ENCODE measurements around the gene DRD5. TPM values are rescaled to one million over a fixed set of nuclear protein-coding genes. Genes with fewer than 3 reads are reported as not detected.
A peak's percentile ranks its signal among the peaks of the same experiment; 100 is the strongest.
"Not testable (repeated sequence)": the region's sequence is repeated elsewhere in the genome, so short reads cannot be mapped to it uniquely, and the experiment has no call there.

DRD5 gene
- not detected for total RNA-seq

- H3K4me1 Mint-ChIP-seq, result no peaks in the 10 kb centered on the region
- no peak within 1 kb of the TSS for H3K27ac Mint-ChIP-seq
- H3K27me3 Mint-ChIP-seq, result peaks cover 51% of the 10 kb centered on the region
- H3K9me3 Mint-ChIP-seq, result no peaks in the 10 kb centered on the region
- CTCF ChIA-PET, result no interaction called here
- DNase-seq, result no peak
- H3K4me3 Mint-ChIP-seq, result no peak within 1 kb of the TSS
- H3K36me3 Mint-ChIP-seq (ENCODE audit: low read depth), result no peaks in the 10 kb centered on the region
- POLR2A ChIA-PET, result no interaction called here
Observed at GRCh38 chr4:9781343-9782135, at the start of gene DRD5. Gene DRD5, plus strand, starts transcription at chr4:9781634. Its CDS starts 396 bp downstream, at chr4:9782030.

DNA sequence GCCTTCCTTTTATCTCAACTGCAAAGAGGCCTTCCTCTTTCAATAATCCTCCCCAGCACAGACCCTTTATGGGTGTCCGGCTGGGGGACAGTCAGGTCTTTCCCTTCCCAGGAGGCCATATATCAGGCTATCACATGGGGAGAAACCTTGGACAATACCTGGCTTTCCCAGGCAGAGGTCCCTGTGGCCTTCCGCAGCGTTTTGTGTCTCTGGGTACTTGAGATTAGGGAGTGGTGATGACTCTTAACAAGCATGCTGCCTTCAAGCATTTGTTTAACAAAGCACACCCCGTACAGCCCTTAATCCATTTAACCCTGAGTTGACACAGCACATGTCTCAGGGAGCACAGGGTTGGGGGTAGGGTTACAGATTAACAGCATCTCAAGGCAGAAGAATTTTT lies 49.2 kb upstream of the DRD5 start:
- H3K9me3 Mint-ChIP-seq; H3K27ac Mint-ChIP-seq; H3K4me3 Mint-ChIP-seq; DNase-seq; POLR2A ChIA-PET; H3K4me1 Mint-ChIP-seq; CTCF ChIA-PET; H3K36me3 Mint-ChIP-seq (ENCODE audit: low read depth); H3K27me3 Mint-ChIP-seq: not testable (repeated sequence)

- H3K27me3 Mint-ChIP-seq, result no peaks in the 10 kb centered on the region
- no peak overlapping the region for H3K4me3 Mint-ChIP-seq
- H3K27ac Mint-ChIP-seq, result no peak overlapping the region
- no peaks in the 10 kb centered on the region for H3K9me3 Mint-ChIP-seq
- no peak for DNase-seq
- POLR2A ChIA-PET, result no interaction called here
- H3K36me3 Mint-ChIP-seq (ENCODE audit: low read depth), result no peaks in the 10 kb centered on the region
- H3K4me1 Mint-ChIP-seq, result no peaks in the 10 kb centered on the region
- CTCF ChIA-PET, result no interaction called here
Observed at GRCh38 chr4:9735515-9735914, 45.9 kb upstream of the DRD5 start.

DNA sequence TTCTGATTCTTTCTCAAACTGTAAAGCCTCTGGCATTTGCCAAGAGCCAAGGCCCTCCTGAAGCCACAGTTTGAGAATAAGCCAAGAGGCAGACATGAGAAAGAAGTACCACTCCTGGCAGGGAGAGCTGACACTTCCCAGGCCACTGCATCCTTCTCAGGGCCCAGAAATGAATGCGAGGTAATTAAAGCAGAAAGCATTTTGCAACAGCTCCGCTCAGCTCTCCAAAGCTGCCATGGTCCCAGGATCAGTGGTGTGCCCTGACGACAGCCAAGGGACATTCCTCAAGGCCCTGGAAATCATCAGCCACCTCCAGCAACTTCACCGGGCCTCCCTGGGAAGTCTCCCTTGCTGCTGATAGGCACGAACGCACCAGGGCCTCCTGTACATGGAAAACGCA lies 44.2 kb upstream of the DRD5 start:
- H3K4me3 Mint-ChIP-seq; H3K36me3 Mint-ChIP-seq (ENCODE audit: low read depth); CTCF ChIA-PET; H3K9me3 Mint-ChIP-seq; H3K27ac Mint-ChIP-seq; DNase-seq; H3K27me3 Mint-ChIP-seq; H3K4me1 Mint-ChIP-seq; POLR2A ChIA-PET: not testable (repeated sequence)

GRCh38 chr4:9743789-9744188 lies 37.6 kb upstream of the DRD5 start:
- DNase-seq; H3K4me3 Mint-ChIP-seq; CTCF ChIA-PET; H3K4me1 Mint-ChIP-seq; H3K27me3 Mint-ChIP-seq; H3K36me3 Mint-ChIP-seq (ENCODE audit: low read depth); H3K27ac Mint-ChIP-seq; POLR2A ChIA-PET; H3K9me3 Mint-ChIP-seq: not testable (repeated sequence)

DNA sequence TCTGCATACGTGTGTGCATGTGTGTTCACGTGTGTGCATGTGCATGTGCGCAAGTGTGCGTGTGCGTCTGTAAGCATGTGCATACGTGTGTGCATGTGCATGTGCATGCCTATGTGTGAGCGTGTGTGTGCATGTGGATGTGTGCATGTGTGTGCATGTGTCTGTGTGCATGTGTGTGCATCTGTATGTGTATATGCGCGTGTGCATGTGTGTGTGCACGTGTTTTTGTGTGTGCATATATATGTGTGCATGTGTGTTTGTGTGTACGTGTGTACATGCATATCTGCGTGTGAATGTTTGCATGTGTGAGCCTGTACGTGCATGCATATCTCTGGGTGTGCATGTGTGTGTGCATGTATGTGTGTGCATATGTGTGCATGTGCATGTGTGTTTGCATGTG lies 35.7 kb upstream of the DRD5 start:
- DNase-seq, result no peak
- H3K4me3 Mint-ChIP-seq, result no peak overlapping the region
- POLR2A ChIA-PET, result no interaction called here
- peaks cover 8% of the 10 kb centered on the region for H3K9me3 Mint-ChIP-seq
- peaks cover 2% of the 10 kb centered on the region for H3K27me3 Mint-ChIP-seq
- H3K4me1 Mint-ChIP-seq, result peaks cover 6% of the 10 kb centered on the region
- H3K27ac Mint-ChIP-seq, result no peak overlapping the region
- CTCF ChIA-PET, result no interaction called here
- H3K36me3 Mint-ChIP-seq (ENCODE audit: low read depth), result no peaks in the 10 kb centered on the region

GRCh38 chr4:9758641-9759317 lies 22.7 kb upstream of the DRD5 start:
- ChIA-PET CTCF (no interaction called here), POLR2A (no interaction called here)
- no peaks in the 10 kb centered on the region for H3K36me3 Mint-ChIP-seq (ENCODE audit: low read depth)

DNA sequence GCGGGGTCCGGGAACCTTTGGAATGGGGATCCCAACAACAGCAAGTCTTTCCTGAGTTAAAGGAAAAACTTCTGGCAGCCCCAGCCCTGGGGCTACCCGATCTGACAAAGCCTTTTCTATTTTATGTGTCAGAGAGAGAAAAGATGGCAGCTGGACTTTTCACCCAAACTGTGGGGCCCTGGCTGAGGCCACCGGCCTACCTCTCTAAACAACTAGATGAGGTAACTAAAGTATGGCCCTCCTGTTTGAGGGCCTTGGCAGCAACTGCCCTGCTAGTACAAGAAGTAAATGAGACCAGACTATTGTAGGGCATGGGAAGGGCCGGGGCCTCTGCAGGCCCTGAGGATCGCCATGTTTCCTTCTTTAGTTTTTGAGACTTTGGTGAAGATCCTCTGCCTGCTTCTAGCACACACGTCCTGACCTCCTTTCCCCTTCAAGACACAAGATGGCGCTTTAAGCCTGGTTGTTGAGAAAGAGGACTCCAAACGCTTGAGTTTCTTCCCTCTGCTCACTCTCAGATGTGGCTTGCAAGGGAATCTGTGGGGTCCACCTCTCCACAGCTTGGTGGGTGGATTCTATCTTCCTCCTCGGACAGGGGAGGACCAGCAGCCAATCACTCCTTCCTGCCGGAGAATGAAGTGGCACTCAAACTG lies 18.5 kb upstream of the DRD5 start:
- Mint-ChIP-seq H3K4me1 (no peaks in the 10 kb centered on the region), H3K27me3 (peaks cover 5% of the 10 kb centered on the region), H3K4me3 (no peak overlapping the region), H3K27ac (no peak overlapping the region), H3K9me3 (no peaks in the 10 kb centered on the region), H3K36me3 (ENCODE audit: low read depth) (no peaks in the 10 kb centered on the region)
- ChIA-PET POLR2A (no interaction called here), CTCF (interaction anchor here (0.9 to 1.2 kb wide), 2 partner anchors 252 to 254 kb away, joined by 3 to 8 read pairs; no protein-coding TSS in a partner anchor)
- DNase-seq, result peak; percentile 71

More at GRCh38 chr4:9758641-9759317, 22.7 kb upstream of the DRD5 start:
- no peaks in the 10 kb centered on the region for H3K9me3 Mint-ChIP-seq
- peak; percentile 10 for DNase-seq
- H3K4me3 Mint-ChIP-seq, result no peak overlapping the region
- no peaks in the 10 kb centered on the region for H3K4me1 Mint-ChIP-seq
- H3K27me3 Mint-ChIP-seq, result peaks cover 3% of the 10 kb centered on the region
- no peak overlapping the region for H3K27ac Mint-ChIP-seq

DNA sequence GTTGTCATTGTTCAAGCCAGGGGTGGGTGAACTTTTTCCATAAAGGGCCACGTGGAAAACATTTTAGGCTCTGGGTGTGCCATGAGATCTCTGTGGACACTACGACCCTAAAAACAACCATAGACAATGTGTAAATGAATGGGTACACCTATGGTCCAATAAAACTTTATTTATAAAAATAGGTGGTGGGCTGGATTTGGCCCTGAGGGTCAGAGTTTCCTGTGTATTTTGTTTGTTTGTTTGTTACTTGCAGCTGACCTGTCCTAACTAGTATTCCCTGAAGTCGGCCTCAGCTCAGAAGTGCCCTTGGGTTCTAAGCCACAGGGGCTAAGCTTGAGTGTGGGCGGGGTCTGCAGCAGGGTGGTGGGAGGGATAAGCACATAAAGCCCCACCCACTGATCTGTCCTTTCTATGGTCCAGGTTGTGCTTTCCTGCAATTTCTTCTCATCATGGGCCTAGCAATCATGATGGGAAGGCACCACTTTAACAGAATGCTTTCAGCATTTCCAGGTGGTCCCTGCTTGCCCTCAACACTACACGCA lies 17.2 kb upstream of the DRD5 start:
- no peaks in the 10 kb centered on the region for H3K9me3 Mint-ChIP-seq

GRCh38 chr4:9765091-9765490 lies 16.3 kb upstream of the DRD5 start:
- H3K27ac Mint-ChIP-seq, result no peak overlapping the region
- H3K27me3 Mint-ChIP-seq, result peaks cover 13% of the 10 kb centered on the region
- ChIA-PET POLR2A (no interaction called here), CTCF (no interaction called here)
- DNase-seq, result no peak
- no peaks in the 10 kb centered on the region for H3K9me3 Mint-ChIP-seq
- H3K36me3 Mint-ChIP-seq (ENCODE audit: low read depth), result no peaks in the 10 kb centered on the region
- no peak overlapping the region for H3K4me3 Mint-ChIP-seq
- H3K4me1 Mint-ChIP-seq, result peaks cover 2% of the 10 kb centered on the region

More for the DNA sequence above, 17.2 kb upstream of the DRD5 start:
- ChIA-PET CTCF (no interaction called here), POLR2A (no interaction called here)
- Mint-ChIP-seq H3K27ac (no peak overlapping the region), H3K27me3 (peaks cover 10% of the 10 kb centered on the region), H3K36me3 (ENCODE audit: low read depth) (no peaks in the 10 kb centered on the region), H3K4me1 (peaks cover 2% of the 10 kb centered on the region), H3K4me3 (no peak overlapping the region)
- DNase-seq, result no peak

GRCh38 chr4:9769321-9769720 lies 12.1 kb upstream of the DRD5 start:
- ChIA-PET CTCF (no interaction called here), POLR2A (no interaction called here)
- no peak overlapping the region for H3K4me3 Mint-ChIP-seq
- no peak for DNase-seq
- peaks cover 19% of the 10 kb centered on the region for H3K27me3 Mint-ChIP-seq
- H3K27ac Mint-ChIP-seq, result no peak overlapping the region
- no peaks in the 10 kb centered on the region for H3K36me3 Mint-ChIP-seq (ENCODE audit: low read depth)
- H3K4me1 Mint-ChIP-seq, result peaks cover 2% of the 10 kb centered on the region
- H3K9me3 Mint-ChIP-seq, result no peaks in the 10 kb centered on the region

DNA sequence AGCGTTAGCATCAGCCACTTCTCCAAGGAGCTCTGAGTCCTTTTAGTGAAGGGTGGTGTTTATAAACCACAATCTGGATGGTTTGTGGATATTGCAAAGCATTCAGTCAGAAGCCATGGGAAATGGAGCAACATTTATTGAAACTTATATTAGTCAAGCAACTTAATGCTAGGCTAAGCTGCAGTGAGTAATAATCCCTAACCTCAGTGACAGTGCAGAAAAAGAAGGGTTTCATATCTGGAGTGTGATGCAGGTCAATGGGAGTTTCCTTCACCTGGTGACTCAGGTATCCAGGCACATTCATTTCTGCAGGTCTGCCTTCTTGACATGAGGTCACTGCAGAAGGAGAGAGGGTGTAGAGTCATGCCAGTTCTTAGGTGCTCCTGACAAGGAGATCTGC lies 10.4 kb upstream of the DRD5 start:
- Mint-ChIP-seq H3K9me3 (no peaks in the 10 kb centered on the region), H3K4me1 (peaks cover 2% of the 10 kb centered on the region), H3K27me3 (peaks cover 23% of the 10 kb centered on the region), H3K27ac (no peak overlapping the region), H3K36me3 (ENCODE audit: low read depth) (no peaks in the 10 kb centered on the region), H3K4me3 (no peak overlapping the region)
- ChIA-PET CTCF (no interaction called here), POLR2A (no interaction called here)
- no peak for DNase-seq

DNA sequence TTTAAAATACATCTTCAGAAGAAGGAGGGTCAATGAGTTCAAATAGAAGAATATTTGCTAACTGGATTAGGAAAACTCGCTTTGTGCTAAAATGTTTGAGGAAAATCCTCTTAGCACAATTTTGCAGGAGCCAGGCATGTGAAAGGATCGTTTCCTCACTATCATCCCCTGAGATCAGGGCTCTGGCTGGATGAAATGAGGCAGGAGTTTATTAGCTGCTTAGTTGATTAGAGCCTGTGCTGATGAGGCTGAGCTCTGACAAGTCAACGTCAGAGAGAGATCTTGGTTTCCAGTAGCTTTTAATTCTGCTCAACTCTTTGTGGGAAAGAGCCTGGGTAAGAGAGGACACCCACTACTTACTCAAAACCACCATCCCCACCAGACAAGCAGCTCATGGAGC lies 8.0 kb upstream of the DRD5 start:
- no peaks in the 10 kb centered on the region for H3K36me3 Mint-ChIP-seq (ENCODE audit: low read depth)
- no peaks in the 10 kb centered on the region for H3K9me3 Mint-ChIP-seq
- no peak overlapping the region for H3K27ac Mint-ChIP-seq
- no peak for DNase-seq
- no peak overlapping the region for H3K4me3 Mint-ChIP-seq
- H3K27me3 Mint-ChIP-seq, result peaks cover 25% of the 10 kb centered on the region
- peaks cover 2% of the 10 kb centered on the region for H3K4me1 Mint-ChIP-seq
- CTCF ChIA-PET, result no interaction called here
- POLR2A ChIA-PET, result no interaction called here

Measured in activated CD4-positive, alpha-beta T cell treated with anti-CD3 and anti-CD28 coated beads, Interleukin-2, amount 10 ng/mL, durations not matched to agents 7 days and 5 days (primary cell).